Activated T-cell treated with anti-CD3 and anti-CD28 coated beads, Interleukin-2, amount 50 U/mL, for 4 hours (primary cell): ENCODE results near the gene NOX1. TPM values are rescaled to one million over a fixed set of nuclear protein-coding genes. Genes with fewer than 3 reads are reported as not detected.
"Not testable (repeated sequence)": the region's sequence is repeated elsewhere in the genome, so short reads cannot be mapped to it uniquely, and the experiment has no call there.

Source experiments
- ATAC-seq, 2 donors: fragments of 200-7000 bp; cut with Tn5 transposase; one replicate each; pipeline ENCODE4 v1.10.0; 2021
- DNase-seq: peaks from one replicate; pipeline ENCODE4 v3.0.0-alpha.2; 2020
- H3K27me3 Mint-ChIP-seq: one replicate; pipeline ENCODE4 v1.8.0; 2021; ENCODE audit warnings: low read depth, mixed read lengths
- H3K36me3 Mint-ChIP-seq: one replicate; pipeline ENCODE4 v1.8.0; 2022; ENCODE audit warnings: mixed read lengths; ENCODE audit not compliant: insufficient read depth
- H3K4me1 Mint-ChIP-seq: one replicate; pipeline ENCODE4 v1.8.0; 2021; ENCODE audit warnings: low read depth, mixed read lengths
- H3K4me3 Mint-ChIP-seq: one replicate; pipeline ENCODE4 v1.8.0; 2021; ENCODE audit warnings: mild to moderate bottlenecking, moderate library complexity, mixed read lengths
- H3K9me3 Mint-ChIP-seq: one replicate; pipeline ENCODE4 v1.8.0; 2021; ENCODE audit warnings: mixed read lengths
- total RNA-seq, 3 donors: library from RNA; stranded (reverse); gene quantifications; one replicate each; pipeline ENCODE4 v1.2.1, GENCODE V29; 2021

Gene NOX1
- total RNA-seq, 3 donors from 2014 or later = not detected

DNA sequence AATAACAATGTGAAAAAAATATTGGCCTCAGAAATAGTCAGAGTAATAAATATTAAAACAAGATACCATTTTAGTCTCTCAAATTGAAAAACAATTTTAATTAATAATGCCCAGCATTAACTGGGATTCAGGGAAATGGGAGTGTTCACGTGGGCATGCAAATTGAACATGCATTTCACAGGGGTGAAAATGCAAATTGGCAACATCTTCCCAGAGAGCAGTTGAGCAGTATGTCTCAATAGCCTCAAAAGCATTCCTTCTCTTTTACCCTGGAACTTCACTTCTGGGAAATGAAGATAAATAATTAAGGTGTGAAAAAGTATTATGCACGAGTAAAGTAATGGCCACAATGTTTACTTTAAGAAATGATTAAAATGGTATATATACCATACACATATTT is 21.3 kb downstream of the NOX1 start:
- no peak overlapping the region for H3K4me3 Mint-ChIP-seq
- no peaks in the 10 kb centered on the region for H3K36me3 Mint-ChIP-seq
- H3K27me3 Mint-ChIP-seq = no peaks in the 10 kb centered on the region
- no peaks in the 10 kb centered on the region for H3K9me3 Mint-ChIP-seq
- no peaks in the 10 kb centered on the region for H3K4me1 Mint-ChIP-seq
- DNase-seq (no peak), ATAC-seq (no peak)

- H3K9me3 Mint-ChIP-seq = no peaks in the 10 kb centered on the region
- H3K27me3 Mint-ChIP-seq = no peaks in the 10 kb centered on the region
- no peaks in the 10 kb centered on the region for H3K36me3 Mint-ChIP-seq
- DNase-seq (no peak), ATAC-seq (no peak)
- no peaks in the 10 kb centered on the region for H3K4me1 Mint-ChIP-seq
- no peak overlapping the region for H3K4me3 Mint-ChIP-seq
Observed at GRCh38 chrX:100850317-100850716, 23.8 kb downstream of the NOX1 start.

GRCh38 chrX:100831219-100831946 is 42.8 kb downstream of the NOX1 start:
- peaks cover 22% of the 10 kb centered on the region for H3K4me1 Mint-ChIP-seq
- H3K9me3 Mint-ChIP-seq = no peaks in the 10 kb centered on the region
- no peak for ATAC-seq
- H3K36me3 Mint-ChIP-seq = peaks cover 31% of the 10 kb centered on the region
- no peak for DNase-seq
- no peak overlapping the region for H3K4me3 Mint-ChIP-seq
- H3K27me3 Mint-ChIP-seq = no peaks in the 10 kb centered on the region

GRCh38 chrX:100830547-100830946 is 43.6 kb downstream of the NOX1 start:
- no peaks in the 10 kb centered on the region for H3K9me3 Mint-ChIP-seq
- H3K4me1 Mint-ChIP-seq = peaks cover 22% of the 10 kb centered on the region
- ATAC-seq (no peak), DNase-seq (no peak)
- peaks cover 29% of the 10 kb centered on the region for H3K36me3 Mint-ChIP-seq
- no peaks in the 10 kb centered on the region for H3K27me3 Mint-ChIP-seq
- peak overlapping the region; percentile 76 for H3K4me3 Mint-ChIP-seq

DNA sequence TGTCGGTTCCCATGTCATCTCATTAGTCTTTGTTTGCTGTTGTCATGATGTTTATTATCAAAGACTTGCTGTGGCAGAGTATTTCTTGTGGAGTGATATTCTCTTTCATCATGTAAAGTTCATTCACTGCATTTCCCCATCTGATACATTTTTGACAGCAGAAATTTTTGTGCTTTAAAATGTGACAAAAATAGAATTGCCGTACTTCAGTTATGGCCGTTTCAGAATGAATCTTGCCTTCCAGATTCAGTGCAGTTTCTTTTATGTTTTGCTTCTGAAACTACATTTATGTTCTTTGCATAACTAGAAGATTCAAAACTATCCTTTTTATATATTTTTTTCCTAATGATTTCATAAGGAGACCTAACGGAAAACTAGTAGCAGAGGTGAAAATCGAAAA is 44.0 kb downstream of the NOX1 start:
- Mint-ChIP-seq H3K27me3 (no peaks in the 10 kb centered on the region), H3K9me3 (no peaks in the 10 kb centered on the region), H3K36me3 (peaks cover 29% of the 10 kb centered on the region), H3K4me1 (peaks cover 22% of the 10 kb centered on the region), H3K4me3 (peak overlapping the region; percentile 76)
- peak; percentile 21 to 59 for ATAC-seq
- DNase-seq = no peak

DNA sequence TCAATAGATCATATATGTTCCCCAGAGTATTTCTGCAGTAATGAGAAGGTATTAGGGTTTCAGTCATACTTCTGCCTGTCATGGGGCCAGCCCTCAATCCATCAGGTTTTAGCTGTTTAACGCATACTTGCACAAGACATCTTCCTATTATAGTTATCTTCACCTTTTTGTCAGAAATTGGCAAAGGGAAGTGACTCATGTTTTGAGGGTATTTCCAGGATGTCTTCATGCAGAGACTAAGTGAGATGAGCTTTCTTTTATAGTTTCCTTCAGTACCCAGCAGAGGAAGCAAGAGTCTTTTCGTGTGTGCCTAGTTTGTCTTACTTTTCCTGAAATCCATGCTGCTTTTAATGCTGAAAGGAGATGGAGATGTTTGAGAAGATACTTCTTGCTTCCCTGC is 44.4 kb downstream of the NOX1 start:
- peaks cover 22% of the 10 kb centered on the region for H3K4me1 Mint-ChIP-seq
- no peaks in the 10 kb centered on the region for H3K27me3 Mint-ChIP-seq
- peak overlapping the region; percentile 76 for H3K4me3 Mint-ChIP-seq
- H3K9me3 Mint-ChIP-seq = no peaks in the 10 kb centered on the region
- DNase-seq = no peak
- ATAC-seq = peak; percentile 89 to 91
- peaks cover 29% of the 10 kb centered on the region for H3K36me3 Mint-ChIP-seq

DNA sequence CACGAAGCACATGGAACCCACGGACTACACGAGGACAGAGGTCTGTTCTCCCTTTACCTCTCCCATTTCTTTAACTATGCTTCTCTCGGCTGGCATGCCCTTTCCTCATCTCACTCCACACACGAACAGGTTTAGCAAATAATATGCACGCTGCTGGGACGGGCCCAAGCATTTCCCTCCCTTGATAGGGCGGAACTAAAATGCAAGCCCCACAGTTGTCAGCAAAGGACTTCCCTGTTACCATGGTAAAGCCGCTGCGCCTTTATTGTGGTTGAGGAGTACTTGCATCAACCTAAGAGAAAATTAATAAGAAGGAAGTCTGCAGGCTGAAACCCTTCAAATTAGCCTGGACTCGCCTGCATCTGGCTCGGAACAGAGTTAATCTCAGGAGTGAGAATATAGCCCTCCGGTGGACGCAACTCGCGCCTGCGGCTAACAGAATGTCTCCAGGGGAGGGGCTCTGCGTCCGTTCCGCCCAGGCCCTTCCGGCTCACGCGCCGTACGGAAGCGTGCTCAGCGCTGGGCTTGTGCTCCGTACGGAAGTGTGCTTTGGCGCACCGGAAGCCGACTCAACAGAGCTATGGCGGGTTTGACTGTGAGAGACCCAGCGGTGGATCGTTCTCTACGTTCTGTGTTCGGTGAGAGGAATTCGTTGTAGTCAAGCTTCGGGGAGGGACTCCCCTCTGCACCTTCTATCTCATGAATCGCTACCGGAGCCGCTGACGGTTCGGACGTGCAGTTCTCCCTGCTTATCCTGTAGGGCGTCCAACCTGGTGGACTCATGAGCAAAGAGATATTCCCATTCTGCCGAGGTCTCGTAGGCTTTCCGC is 54.1 kb downstream of the NOX1 start, which contains the start of gene CSTF2:
TSS of gene CSTF2 (plus strand) at position 555 of the 830 bp plus-strand sequence. CDS start at position 581, 26 bp downstream.
- DNase-seq (peak; percentile 71), ATAC-seq (peak; percentile 99)
- H3K4me3 Mint-ChIP-seq = peak within 1 kb of the TSS; percentile 91
- peaks cover 12% of the 10 kb centered on the region for H3K36me3 Mint-ChIP-seq
- H3K9me3 Mint-ChIP-seq = no peaks in the 10 kb centered on the region
- H3K4me1 Mint-ChIP-seq = peaks cover 7% of the 10 kb centered on the region
- H3K27me3 Mint-ChIP-seq = peaks cover under 1% of the 10 kb centered on the region

DNA sequence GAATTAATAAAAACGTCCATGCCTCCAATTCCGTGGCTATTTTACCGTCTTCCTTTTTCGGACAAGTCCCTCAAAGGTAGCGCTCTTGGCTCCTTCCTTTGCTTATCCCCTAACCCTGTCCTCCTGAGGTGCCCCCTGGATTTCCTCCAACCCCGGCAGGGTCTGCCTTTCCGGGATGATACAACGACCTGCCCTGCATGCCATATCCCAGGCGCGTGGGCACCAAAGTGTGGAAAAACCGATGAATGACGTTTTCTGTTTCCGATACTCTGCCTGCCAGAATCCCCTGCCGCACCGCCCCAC is 54.7 kb downstream of the NOX1 start:
- H3K4me1 Mint-ChIP-seq = peaks cover 7% of the 10 kb centered on the region
- H3K9me3 Mint-ChIP-seq = no peaks in the 10 kb centered on the region
- H3K36me3 Mint-ChIP-seq = peaks cover 12% of the 10 kb centered on the region
- peaks cover 3% of the 10 kb centered on the region for H3K27me3 Mint-ChIP-seq
- DNase-seq (peak; percentile 38), ATAC-seq (no peak)
- H3K4me3 Mint-ChIP-seq = peak overlapping the region; percentile 91

DNA sequence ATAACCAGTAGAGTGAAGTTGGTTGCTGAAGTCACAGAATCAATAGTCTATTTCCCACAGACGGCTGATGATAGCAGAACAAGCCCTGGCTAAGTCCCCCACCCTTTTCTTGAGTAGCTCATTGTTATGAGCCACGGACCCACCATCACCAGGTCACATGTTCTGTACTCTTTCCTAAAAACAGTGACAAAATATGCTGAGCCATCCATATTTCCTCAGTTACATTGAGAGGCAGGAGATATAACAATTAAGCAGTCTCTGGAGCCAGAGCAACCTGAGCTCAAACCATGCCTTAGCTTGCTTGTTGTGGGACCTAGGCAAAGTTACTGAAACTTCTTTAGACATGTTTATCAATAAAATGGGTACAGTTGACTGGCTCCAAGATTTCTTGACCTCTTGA is 56.8 kb downstream of the NOX1 start:
- Mint-ChIP-seq H3K4me1 (peaks cover 7% of the 10 kb centered on the region), H3K36me3 (no peaks in the 10 kb centered on the region), H3K27me3 (peaks cover 11% of the 10 kb centered on the region), H3K9me3 (no peaks in the 10 kb centered on the region), H3K4me3 (no peak overlapping the region)
- ATAC-seq (no peak), DNase-seq (no peak)

DNA sequence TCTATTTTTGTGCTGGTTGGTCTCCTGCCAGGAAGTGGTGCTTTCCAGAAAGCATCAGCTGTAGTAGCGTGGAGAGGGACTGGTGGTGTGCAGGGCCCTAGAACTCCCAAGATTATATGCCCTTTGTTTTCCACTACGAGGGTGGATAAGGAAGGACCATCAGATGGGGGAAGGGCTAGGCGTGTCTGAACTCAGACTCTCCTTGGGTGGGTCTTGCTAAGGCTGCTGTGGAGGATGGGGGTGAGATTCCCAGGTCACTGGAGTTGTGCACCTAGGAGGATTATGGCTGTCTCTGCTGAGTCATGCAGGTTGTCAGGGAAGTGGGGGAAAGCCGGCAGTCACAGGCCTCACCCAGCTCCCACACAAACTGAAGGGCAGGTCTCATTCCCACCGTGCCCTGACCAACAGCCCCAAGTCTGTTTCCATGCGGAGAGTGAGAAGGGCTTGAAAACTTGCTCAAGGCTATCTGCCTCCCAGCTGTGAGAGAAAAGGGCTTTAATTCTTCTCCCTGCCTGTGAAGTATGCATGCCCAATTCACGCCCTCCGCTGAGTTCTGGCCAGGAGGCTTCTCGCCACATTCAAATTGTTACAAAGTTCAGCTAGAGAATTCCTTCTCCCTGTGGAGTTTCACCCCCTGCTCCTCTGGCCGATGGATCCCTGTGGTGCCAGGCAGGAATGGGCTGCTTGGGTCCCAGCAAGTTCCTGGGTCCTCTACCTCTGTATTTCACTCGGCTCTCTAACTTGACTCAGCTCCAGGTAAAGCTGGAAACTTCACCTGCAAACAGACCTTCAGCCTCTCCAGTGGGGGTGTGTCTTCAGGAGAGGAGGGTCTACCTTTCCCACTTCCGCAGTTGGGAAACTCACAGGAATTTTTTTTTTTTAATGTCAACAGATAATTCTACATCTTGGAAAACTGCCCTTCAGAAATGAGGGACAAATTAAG is 61.7 kb downstream of the NOX1 start:
- no peak overlapping the region for H3K4me3 Mint-ChIP-seq
- H3K27me3 Mint-ChIP-seq = peaks cover 32% of the 10 kb centered on the region
- H3K9me3 Mint-ChIP-seq = peaks cover 4% of the 10 kb centered on the region
- peaks cover 3% of the 10 kb centered on the region for H3K36me3 Mint-ChIP-seq
- H3K4me1 Mint-ChIP-seq = no peaks in the 10 kb centered on the region
- ATAC-seq = no peak
- DNase-seq = no peak

DNA sequence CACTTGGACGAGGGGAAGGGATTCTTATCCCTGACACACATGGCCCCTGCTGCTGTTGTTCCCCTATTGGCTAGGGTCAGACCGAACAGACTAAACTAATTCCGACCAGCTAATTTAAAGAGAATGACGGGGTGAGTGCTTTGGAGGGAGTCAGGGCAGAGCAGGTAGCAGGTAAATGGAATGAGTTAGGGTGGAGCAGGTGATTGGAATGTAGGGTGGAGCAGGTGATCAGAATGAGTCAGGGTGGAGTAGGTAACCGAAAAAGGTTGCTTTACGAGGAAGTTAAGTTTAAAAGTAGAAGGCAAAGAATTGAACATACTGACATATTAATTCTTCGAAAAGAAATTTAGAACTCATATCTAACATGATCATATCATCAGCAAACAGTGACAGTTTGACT is 65.9 kb downstream of the NOX1 start:
- not testable (repeated sequence) for H3K9me3 Mint-ChIP-seq, DNase-seq, H3K4me3 Mint-ChIP-seq, H3K36me3 Mint-ChIP-seq, ATAC-seq, H3K4me1 Mint-ChIP-seq
- peaks cover 28% of the 10 kb centered on the region for H3K27me3 Mint-ChIP-seq

DNA sequence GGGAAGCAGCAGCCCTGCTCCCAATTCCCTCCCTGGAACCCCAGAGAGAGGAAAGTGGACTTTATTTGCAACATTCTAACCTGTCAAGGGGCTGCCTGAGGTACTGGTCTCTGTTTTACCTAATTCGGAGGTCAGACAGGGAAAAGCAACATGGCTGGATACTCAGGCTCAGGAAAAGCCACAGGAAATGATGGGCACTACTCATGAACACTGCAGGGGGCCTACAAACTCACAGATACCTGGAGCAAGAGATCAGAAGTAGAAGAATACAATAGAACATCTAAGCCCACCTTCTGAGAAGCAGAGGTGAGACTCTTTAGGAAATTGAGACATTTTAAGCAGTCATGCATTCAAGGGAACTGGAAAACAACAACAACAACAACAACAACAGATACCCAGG is 69.4 kb downstream of the NOX1 start:
- ATAC-seq = no peak
- H3K4me3 Mint-ChIP-seq = no peak overlapping the region
- H3K4me1 Mint-ChIP-seq = no peaks in the 10 kb centered on the region
- DNase-seq = no peak
- peaks cover 10% of the 10 kb centered on the region for H3K27me3 Mint-ChIP-seq
- H3K36me3 Mint-ChIP-seq = no peaks in the 10 kb centered on the region
- H3K9me3 Mint-ChIP-seq = peaks cover 7% of the 10 kb centered on the region

GRCh38 chrX:100802843-100803242 is 71.3 kb downstream of the NOX1 start:
- ATAC-seq (no peak), DNase-seq (no peak)
- Mint-ChIP-seq H3K4me3 (no peak overlapping the region), H3K36me3 (no peaks in the 10 kb centered on the region), H3K4me1 (no peaks in the 10 kb centered on the region), H3K9me3 (peaks cover 3% of the 10 kb centered on the region), H3K27me3 (no peaks in the 10 kb centered on the region)

GRCh38 chrX:100798484-100799214 is 75.5 kb downstream of the NOX1 start:
- DNase-seq (no peak), ATAC-seq (no peak)
- H3K9me3 Mint-ChIP-seq = no peaks in the 10 kb centered on the region
- H3K27me3 Mint-ChIP-seq = no peaks in the 10 kb centered on the region
- no peaks in the 10 kb centered on the region for H3K4me1 Mint-ChIP-seq
- H3K36me3 Mint-ChIP-seq = no peaks in the 10 kb centered on the region
- no peak overlapping the region for H3K4me3 Mint-ChIP-seq
